Neural cell (in vitro differentiated cells): ENCODE results near the gene INTS7.

Source experiments
- CTCF ChIP-seq: fragments of 450-650 bp; IDR thresholded peaks from 2 replicates; pipeline ENCODE4 v1.5.1; 2014; ENCODE audit warnings: antibody characterized with exemption, mild to moderate bottlenecking, moderate library complexity; ENCODE audit not compliant: poor library complexity, severe bottlenecking
- EP300 ChIP-seq: fragments of 450-650 bp; conservative IDR thresholded peaks from 2 replicates; pipeline ENCODE4 v1.6.1; 2014; ENCODE audit warnings: antibody characterized with exemption, mild to moderate bottlenecking, moderate library complexity; ENCODE audit not compliant: poor library complexity, severe bottlenecking
- EZH2 ChIP-seq: fragments of 200-600, 300-800 bp; shearing (Covaris generic), sonication (generic); IDR thresholded peaks from 2 replicates; pipeline ENCODE4 v1.6.1; 2014; ENCODE audit warnings: antibody characterized with exemption, low read length, borderline replicate concordance, mild to moderate bottlenecking; ENCODE audit not compliant: insufficient read depth, poor library complexity, severe bottlenecking
- MXI1 ChIP-seq: fragments of 450-650 bp; conservative IDR thresholded peaks from 2 replicates; pipeline ENCODE4 v1.6.1; 2014; ENCODE audit warnings: antibody characterized with exemption, mild to moderate bottlenecking; ENCODE audit not compliant: poor library complexity, severe bottlenecking
- POLR2AphosphoS5 ChIP-seq: IDR thresholded peaks from 2 replicates; pipeline ENCODE4 v1.6.1; 2012
- REST ChIP-seq: IDR thresholded peaks from 2 replicates; pipeline ENCODE4 v1.6.1; 2012; ENCODE audit warnings: borderline replicate concordance
- SMC3 ChIP-seq: fragments of 450-650 bp; conservative IDR thresholded peaks from 2 replicates; pipeline ENCODE4 v1.6.1; 2014; ENCODE audit warnings: antibody characterized with exemption, mild to moderate bottlenecking, moderate library complexity; ENCODE audit not compliant: poor library complexity
- TAF1 ChIP-seq: IDR thresholded peaks from 2 replicates; pipeline ENCODE4 v1.6.1; 2012; ENCODE audit warnings: low read depth

GRCh38 chr1:211978596-211978995 lies 56.8 kb downstream of the INTS7 start:
- TF ChIP-seq EZH2 (no peak), CTCF (no peak), SMC3 (no peak), TAF1 (no peak), REST (no peak), POLR2AphosphoS5 (no peak), EP300 (no peak), MXI1 (no peak)
